GM21576 (cell line): Measurements from ENCODE around the gene SHQ1.
A peak's percentile ranks its signal among the peaks of the same experiment; 100 is the strongest.

Experiments used
- ATAC-seq: cut with Tn5 transposase; IDR thresholded peaks from one replicate; pipeline ENCODE4 v1.9.1; 2021; ENCODE audit warnings: mild to moderate bottlenecking, moderate library complexity; ENCODE audit not compliant: unreplicated experiment

The SHQ1 gene

GRCh38 chr3:72847751-72848702, at the start of gene SHQ1:
Gene SHQ1 (minus strand): TSS chr3:72848445. CDS start chr3:72848340, 105 bp downstream.
- peak; percentile 88 for ATAC-seq

DNA sequence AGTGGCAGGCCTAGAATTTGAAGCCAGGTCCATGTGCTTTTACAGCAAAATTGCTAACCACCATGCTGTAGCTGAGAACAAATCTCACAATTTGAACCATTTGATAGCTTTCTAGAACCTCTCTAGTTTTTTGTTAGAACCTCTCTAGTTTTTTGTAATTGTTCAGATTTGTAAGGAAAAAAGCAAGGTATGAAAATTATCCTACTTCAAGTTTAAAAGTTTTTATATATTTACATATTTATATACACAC, 49.4 kb upstream of the SHQ1 start:
- ATAC-seq: no peak

DNA sequence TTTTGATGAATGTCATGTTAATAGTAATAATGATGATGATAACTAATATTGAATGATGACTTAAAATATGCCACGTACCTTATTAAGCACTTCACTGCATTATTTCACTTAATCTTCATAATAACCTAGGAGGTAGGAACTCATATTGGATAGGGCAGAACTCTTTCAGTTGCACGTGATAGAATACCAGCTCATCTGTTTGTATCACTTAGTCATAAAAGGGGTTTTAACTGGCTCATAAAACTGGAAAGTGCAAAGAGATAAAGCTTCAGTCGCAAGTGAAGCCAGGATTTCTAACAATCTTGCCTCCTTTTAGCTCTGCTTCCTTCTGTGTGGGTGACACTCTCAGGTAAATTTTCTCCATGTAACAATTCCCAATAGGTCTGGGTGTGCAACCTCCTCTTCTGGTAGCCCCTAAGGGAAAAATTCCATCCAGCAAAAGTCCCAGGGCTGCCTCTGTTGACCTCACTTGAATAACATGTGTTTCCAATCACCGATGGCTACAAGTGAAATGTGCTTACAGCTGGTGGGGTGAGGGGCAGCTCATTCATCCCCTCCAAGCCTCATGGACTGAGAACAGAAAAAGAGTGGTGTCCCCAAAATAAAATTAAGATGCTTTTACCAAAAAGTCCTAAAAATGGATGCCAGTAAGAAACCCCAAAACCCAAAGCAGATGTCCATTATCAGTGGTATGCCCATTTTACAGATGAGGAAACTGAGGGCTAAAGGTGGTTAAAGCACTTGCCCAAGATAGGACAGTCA, 48.9 kb upstream of the SHQ1 start:
- no peak for ATAC-seq

DNA sequence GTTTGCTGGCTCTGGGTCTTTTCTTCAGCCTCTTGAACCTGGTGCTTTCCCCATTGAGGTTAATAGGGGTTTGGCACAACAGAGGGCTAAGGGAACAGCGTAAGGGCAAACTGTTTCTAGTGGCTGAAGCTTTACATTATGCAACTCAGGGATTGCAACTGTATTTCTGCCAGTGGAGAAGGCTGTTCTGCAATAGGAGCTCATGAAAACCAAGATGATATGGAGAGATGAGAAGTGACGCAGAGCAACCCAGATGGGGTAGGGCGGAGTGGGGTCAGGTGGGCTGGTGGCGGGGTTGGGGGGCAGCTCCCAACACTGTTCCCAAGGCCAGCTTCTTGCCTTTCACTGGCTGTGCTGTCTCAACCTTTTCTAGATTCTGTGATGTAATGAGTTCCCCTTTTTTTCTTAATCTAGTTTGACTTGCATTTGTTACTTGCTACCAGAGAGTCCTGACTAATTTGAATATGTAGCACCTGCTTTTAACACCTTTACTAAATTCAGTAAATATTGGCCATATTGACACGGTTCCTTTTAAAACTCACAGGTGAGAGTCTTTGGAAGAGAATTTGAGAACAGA, 46.8 kb upstream of the SHQ1 start:
- no peak for ATAC-seq

GRCh38 chr3:72892870-72893269, 44.6 kb upstream of the SHQ1 start:
- no peak for ATAC-seq

DNA sequence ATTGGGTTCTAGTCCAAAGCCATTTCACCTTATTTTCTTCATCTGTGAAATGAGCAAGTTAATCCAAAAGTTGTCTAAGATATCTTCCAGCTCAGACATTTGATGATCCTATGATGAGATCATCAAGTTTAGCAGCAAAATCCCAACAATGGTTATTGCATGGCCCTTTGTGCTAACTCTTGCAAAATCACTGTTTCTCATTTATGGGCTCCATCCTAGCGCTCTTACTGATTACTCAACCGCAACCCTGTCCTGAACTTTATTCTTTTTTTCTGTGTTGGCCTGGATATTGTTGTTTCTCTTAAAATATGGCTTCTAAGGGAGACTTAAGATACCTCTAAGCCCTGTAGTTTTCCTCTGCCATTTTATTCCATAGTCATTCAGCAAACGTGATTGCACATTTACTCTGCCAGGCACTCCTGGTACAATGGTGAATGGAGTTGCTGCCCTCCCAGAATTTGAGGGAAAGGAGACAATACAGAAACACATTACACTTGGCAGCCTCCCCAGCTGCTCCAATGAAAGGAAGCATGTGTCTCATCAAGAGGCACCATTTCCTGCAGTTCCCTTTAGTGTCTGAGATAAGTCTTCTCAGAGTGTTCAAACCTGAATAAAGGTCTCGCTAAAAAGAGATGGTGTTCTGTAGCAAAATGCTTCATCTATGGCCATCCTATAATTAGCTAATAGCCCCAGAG, 44.0 kb upstream of the SHQ1 start:
- ATAC-seq: no peak

DNA sequence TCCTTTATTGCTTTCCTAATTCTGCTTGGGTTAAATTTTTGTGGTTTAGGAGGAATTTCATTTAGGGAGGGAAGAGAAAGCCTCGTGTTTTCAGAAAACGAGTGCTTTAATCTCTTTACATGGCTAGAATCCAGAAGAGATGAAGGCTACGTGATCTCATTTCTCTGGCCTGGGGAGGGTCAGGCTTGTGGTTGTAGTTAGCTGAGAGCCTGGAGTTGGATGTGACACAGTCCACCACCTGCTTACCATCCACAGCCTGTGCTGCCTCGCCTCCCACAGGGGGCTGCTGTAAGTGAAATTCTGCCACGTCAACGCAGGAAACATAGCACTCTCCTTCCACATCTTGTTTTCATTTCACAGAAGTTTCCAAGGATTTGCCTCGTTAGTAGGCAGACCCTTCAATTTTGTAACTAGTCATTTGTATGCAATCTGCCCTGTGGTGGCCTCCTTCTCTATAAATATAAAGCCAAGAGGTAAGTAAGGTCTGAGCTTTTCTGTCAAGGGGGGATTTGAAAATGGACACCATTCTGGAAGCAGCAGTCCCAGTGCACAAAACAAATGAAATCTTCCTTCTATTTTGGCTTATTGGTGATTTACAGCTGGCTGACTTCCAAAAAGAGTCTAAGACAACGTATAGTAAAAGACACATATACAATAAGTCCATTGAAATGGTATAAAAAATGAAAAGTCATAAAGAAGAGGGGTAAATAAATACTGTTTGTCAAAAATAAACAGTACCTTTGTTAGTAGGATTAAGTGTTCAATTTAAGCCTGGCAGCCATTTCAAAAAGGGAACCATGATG, 43.0 kb upstream of the SHQ1 start:
- ATAC-seq: no peak

GRCh38 chr3:72890166-72890925, 42.1 kb upstream of the SHQ1 start:
- ATAC-seq: no peak

GRCh38 chr3:72889310-72890165, 41.3 kb upstream of the SHQ1 start:
- ATAC-seq: no peak

- no peak for ATAC-seq
Observed at GRCh38 chr3:72888546-72889309, 40.5 kb upstream of the SHQ1 start.

GRCh38 chr3:72887705-72888545, 39.7 kb upstream of the SHQ1 start, which contains the start of gene GXYLT2:
Gene GXYLT2 (plus strand): TSS chr3:72888046. CDS start chr3:72888234, 188 bp downstream.
- peak; percentile 62 for ATAC-seq

- no peak for ATAC-seq
Observed at GRCh38 chr3:72887343-72887704, 39.1 kb upstream of the SHQ1 start.

- ATAC-seq: no peak
Observed at GRCh38 chr3:72872183-72872582, 23.9 kb upstream of the SHQ1 start.

GRCh38 chr3:72862314-72863090, 14.3 kb upstream of the SHQ1 start:
- no peak for ATAC-seq

GRCh38 chr3:72860846-72861245, 12.6 kb upstream of the SHQ1 start:
- ATAC-seq: no peak

GRCh38 chr3:72860053-72860452, 11.8 kb upstream of the SHQ1 start:
- ATAC-seq: no peak
